ENCODE measurements around the gene ZIC5.

Gene ZIC5

GRCh38 chr13:99975626-99976025 lies 4.1 kb upstream of the ZIC5 start:
- no peak for DNase-seq

- DNase-seq: no peak
These were observed 3.5 kb upstream of the ZIC5 start for GRCh38 chr13:99974939-99975561.

- no peak for DNase-seq
These were observed 2.9 kb upstream of the ZIC5 start for GRCh38 chr13:99974296-99974938.

- no peak for DNase-seq
These were observed 2.2 kb upstream of the ZIC5 start for GRCh38 chr13:99973808-99974185.

- DNase-seq: no peak
These were observed 1.7 kb upstream of the ZIC5 start for GRCh38 chr13:99973163-99973807.

- no peak for DNase-seq
These were observed 694 bp upstream of the ZIC5 start for GRCh38 chr13:99972190-99972731.

DNA sequence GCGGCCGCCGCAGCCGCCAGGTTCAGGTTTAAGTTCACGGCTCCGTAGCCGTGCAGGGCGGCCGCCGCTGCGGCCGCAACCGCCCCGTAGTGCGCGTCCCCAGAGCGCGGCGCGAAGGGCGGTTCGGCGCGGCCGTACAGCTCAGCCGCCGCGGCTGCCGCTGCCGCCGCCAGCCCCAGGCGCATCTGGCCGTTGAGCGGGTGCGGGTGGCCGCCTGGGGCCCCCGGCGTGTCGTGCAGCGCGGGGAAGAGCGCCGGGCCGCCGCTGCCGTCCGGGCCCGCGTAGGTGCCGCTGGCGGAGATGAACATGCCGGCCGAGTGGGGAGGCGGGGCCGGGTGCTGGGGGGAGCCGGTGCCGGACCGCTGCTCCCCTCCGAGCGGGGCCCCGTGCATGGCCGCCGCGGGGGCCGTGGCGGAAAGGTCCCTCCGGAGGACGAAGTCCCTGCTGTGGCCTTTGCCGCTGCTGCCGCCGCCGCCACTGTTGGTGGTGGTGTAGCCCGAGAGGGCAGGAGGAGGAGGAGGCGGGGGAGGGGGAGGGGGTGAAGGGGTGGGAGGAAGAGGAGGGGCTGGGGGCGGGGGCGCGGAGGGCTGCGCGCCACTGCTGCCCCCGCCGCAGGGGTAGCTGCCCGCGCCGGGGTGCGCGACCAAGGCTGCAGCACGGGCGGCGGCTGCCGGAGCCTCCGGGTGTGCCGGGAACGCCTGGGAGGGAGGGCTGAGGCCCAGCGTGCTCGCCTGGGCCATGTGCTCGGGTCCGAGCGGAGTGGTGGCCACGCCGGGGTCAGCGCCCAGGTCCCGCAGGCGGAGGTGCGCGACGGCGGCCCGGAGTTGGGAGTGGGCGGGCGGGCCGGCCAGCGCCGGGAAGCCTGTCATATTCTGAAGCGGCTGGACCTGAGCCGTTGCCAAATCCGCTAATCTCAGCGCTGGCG lies 654 bp downstream of the ZIC5 start:
- no peak for DNase-seq

DNA sequence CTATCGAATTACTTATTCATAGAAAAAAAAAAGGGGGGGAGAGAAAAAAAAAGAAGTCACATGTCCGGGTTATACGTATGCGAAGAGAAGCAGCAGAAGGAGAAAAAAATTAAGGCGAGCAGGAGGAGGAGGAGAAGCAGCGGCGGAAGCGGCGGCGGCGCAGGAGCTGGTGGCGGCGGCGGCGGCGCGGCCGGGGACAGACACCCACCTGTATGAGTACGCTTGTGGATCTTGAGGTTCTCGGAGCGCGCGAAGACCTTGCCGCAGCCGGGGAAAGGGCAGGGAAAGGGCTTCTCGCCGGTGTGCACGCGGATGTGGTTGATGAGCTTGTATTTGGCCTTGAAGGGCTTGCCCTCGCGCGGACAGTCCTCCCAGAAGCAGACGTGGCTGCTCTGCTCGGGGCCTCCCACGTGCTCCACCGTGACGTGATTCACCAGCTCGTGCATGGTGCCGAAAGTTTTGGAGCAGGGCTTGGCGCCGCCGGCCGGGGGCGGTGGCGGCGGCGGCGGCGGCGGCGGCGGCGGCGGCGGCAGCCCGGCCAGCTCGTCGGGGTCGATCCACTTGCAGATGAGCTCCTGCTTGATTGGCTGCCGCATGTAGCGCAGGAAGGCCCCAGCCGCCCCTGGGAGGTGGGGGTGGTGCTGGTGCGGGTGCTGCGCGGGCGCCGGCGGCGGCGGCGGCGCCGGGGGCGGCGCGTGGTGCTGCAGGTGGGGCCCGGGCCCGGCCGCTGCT lies 1.5 kb downstream of the ZIC5 start:
- no peak for DNase-seq

- no peak for DNase-seq
These were observed 2.1 kb downstream of the ZIC5 start for GRCh38 chr13:99969453-99969918.

GRCh38 chr13:99968521-99969452 lies 2.8 kb downstream of the ZIC5 start:
- no peak for DNase-seq

GRCh38 chr13:99967869-99968520 lies 3.6 kb downstream of the ZIC5 start:
- no peak for DNase-seq

DNA sequence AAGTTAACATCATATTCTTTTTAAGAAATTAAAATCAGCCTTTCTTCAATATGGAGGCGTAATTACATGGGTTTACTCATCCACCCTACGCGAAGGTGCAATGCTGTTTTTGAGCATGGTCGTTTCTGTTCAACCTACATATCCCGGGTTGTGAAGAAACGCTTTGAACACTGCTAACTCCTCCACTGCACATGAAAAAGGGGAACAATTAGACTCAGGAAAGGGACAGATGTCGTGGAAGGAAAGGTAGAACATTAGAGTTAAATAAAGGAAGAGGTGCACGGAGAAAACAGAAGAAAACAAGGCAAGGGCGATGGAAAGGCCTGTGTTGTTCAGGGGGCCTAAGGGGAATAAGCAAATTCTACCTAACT lies 4.1 kb downstream of the ZIC5 start:
- DNase-seq: no peak

- DNase-seq: no peak
These were observed 5.3 kb downstream of the ZIC5 start for GRCh38 chr13:99966064-99966805.

- no peak for DNase-seq
These were observed 6.1 kb downstream of the ZIC5 start for GRCh38 chr13:99965329-99966000.

GRCh38 chr13:99963816-99964339 lies 7.7 kb downstream of the ZIC5 start:
- no peak for DNase-seq

DNA sequence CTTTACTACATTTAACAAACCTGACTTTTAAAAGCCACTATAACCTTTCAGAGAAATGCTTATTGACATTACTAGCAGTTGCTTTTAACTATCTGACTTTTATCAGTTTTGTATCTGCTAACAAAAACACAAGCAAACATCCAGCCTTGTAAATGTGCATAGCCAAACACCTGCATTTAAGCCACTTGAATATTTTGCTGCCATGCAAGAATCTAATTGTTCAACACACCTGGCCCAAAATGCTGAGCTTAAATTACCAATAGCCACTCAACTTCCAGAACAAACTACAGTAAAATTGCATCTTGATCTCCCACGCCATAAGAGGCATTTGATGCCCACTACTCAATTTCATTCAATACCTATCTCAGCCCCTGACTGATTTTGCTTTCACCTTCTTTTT lies 9.3 kb downstream of the ZIC5 start:
- no peak for DNase-seq

DNA sequence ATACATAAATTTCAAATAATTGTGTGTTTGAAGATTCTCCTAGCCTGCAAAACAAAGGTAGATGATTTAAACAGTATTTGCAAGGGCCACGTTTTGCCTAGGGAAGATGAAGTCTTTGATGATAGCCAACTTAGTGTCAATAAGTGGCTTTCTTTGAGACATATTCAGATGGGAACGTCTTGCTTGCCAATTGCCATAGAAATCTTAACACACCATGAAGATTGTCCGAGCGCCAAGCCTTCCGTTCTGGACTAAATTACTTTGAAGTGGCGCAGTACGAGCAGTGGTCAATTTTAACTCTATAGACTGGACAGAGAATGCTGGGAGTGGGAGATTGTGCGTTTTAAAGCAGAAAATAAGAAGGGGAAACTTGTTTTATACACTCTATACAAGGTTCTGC lies 9.9 kb downstream of the ZIC5 start:
- no peak for DNase-seq

DNA sequence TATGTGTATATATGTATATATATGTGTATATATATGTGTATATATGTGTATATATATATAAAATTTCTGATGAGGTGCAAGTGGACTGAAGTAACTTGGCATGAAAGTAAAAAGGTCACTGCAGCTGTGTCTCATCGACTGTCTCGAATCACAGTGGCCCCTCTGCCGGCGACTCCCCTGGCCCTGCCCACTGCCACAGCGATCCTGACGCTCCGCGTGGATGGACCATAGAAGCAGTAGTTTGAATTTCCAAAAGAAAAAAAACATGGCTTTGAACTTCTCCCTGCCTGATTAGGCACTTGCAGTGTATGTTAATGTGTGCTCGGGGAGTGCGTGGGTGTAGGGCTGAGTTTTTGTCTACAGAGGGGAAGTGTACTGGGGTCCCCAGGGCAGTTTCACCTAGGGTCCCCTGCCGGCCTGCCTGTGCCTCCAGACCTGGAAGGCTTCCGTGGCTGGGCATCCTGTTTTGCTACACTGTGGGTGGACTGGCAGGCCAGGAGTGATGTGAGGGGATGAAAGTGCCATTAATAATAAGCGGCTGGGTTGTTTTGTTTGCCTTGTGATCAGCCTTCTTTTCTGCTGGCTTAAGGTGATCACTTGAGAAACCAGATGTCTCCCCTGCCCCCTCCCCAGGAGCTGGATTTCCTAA lies 10.8 kb downstream of the ZIC5 start:
- no peak for DNase-seq

All from activated CD4-positive, alpha-beta T cell treated with anti-CD3 and anti-CD28 coated beads, Interleukin-2, Interleukin-6, amounts not matched to agents 100 ng/mL and 50 ng/mL, durations not matched to agents 16 hours and 8 hours (primary cell).